IMR-90 (cell line): Measurements from ENCODE around the gene MAPKAP1.

Experiments
- BHLHE40 ChIP-seq: fragments of 150-350 bp; IDR thresholded peaks from 2 replicates; pipeline ENCODE4 v1.6.1; 2016; ENCODE audit warnings: mild to moderate bottlenecking, low read depth, low read length
- MAZ ChIP-seq: IDR thresholded peaks from 2 replicates; pipeline ENCODE4 v1.6.1; 2012; ENCODE audit warnings: low read depth, mild to moderate bottlenecking, low read length, improper control_type of control experiment, moderate library complexity, borderline replicate concordance
- MXI1 ChIP-seq: IDR thresholded peaks from 2 replicates; pipeline ENCODE4 v1.6.1; 2012; ENCODE audit warnings: low read depth, mild to moderate bottlenecking, low read length, moderate library complexity, borderline replicate concordance
- RAD21 ChIP-seq: IDR thresholded peaks from 2 replicates; pipeline ENCODE4 v1.6.1; 2012; ENCODE audit warnings: low read length, improper control_type of control experiment
- TF ChIP-seq, protein P1 (sequence below): conservative IDR thresholded peaks from 2 replicates; pipeline ENCODE4 v1.5.1; 2012; ENCODE audit warnings: mild to moderate bottlenecking, low read depth, low read length, improper control_type of control experiment

DNA sequence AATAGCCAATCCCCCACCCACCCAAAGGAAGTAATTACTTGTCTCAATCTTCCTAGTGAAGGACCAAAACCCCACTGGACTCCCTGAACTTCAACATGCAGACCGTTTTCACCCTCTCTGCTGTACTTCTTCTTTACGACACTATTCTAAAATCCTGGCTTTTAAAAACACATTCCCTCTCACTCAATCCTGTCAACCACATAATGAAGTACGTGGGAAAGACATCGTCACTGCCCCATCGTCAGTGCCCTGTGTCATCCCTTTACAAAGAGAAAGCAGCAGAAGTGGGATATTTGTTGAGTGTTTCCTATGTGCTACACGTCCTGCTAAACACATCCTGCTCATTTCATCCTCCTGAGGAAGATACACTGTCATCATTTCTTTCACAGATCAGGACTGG lies 54.2 kb downstream of the MAPKAP1 start:
- TF ChIP-seq, protein P1, sequence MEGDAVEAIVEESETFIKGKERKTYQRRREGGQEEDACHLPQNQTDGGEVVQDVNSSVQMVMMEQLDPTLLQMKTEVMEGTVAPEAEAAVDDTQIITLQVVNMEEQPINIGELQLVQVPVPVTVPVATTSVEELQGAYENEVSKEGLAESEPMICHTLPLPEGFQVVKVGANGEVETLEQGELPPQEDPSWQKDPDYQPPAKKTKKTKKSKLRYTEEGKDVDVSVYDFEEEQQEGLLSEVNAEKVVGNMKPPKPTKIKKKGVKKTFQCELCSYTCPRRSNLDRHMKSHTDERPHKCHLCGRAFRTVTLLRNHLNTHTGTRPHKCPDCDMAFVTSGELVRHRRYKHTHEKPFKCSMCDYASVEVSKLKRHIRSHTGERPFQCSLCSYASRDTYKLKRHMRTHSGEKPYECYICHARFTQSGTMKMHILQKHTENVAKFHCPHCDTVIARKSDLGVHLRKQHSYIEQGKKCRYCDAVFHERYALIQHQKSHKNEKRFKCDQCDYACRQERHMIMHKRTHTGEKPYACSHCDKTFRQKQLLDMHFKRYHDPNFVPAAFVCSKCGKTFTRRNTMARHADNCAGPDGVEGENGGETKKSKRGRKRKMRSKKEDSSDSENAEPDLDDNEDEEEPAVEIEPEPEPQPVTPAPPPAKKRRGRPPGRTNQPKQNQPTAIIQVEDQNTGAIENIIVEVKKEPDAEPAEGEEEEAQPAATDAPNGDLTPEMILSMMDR: no peak
- TF ChIP-seq MAZ (no peak), RAD21 (no peak), MXI1 (no peak), BHLHE40 (no peak)
